Gastrocnemius medialis (tissue), 4 donors: Measurements from ENCODE around the gene HIVEP3.

Experiments used
- CTCF ChIP-seq, 5 experiments: fragments of 450-650 bp in 3 of 5; fragments of 200-600 bp in 2 of 5; sonication (generic) in 2 of 5; IDR thresholded peaks in 4 of 5; conservative IDR thresholded peaks in 1 of 5; 1 replicate in 4 of 5; 2 replicates in 1 of 5; pipeline ENCODE4 v1.5.1; 2016 to 2019; ENCODE audit warnings: antibody characterized with exemption in 5 of 5, mild to moderate bottlenecking in 3 of 5, moderate library complexity in 3 of 5
- POLR2A ChIP-seq, 2 donors: fragments of 450-650 bp; IDR thresholded peaks; one replicate each; pipeline ENCODE4 v1.6.1; 2017; ENCODE audit warnings: antibody characterized with exemption in 2 of 2, mild to moderate bottlenecking in 2 of 2, moderate library complexity in 2 of 2

GRCh38 chr1:41698916-41699860 is 219.5 kb downstream of the HIVEP3 start:
- TF ChIP-seq CTCF (IDR thresholded peaks at IDR 0.05 in 4 of 5, conservative IDR thresholded peaks at IDR 0.05 in 1 of 5): no peak
- TF ChIP-seq POLR2A (IDR thresholded peaks at IDR 0.05): no peak
